AG09309 (cell line): ENCODE measurements around the gene NPHS1.

Experiments used
- DNase-seq: peaks from one replicate; pipeline ENCODE4 v3.0.0-alpha.2; 2010; ENCODE audit warnings: low read depth
- H3K4me3 ChIP-seq: 2 replicates; pipeline ENCODE4 v1.5.1; 2011; ENCODE audit warnings: mild to moderate bottlenecking, low read depth, low read length, moderate library complexity; ENCODE audit not compliant: control insufficient read depth
- TF ChIP-seq, protein P1 (sequence below): IDR thresholded peaks from 2 replicates; pipeline ENCODE4 v1.5.1; 2011; ENCODE audit warnings: mild to moderate bottlenecking, low read depth, low read length, inconsistent platforms; ENCODE audit not compliant: insufficient read depth, control insufficient read depth; ENCODE audit errors: missing control alignments

The NPHS1 gene

GRCh38 chr19:35828692-35829301 is 23.5 kb downstream of the NPHS1 start:
- H3K4me3 ChIP-seq, result no peak overlapping the region
- peak; percentile 3 for DNase-seq
- TF ChIP-seq, protein P1, sequence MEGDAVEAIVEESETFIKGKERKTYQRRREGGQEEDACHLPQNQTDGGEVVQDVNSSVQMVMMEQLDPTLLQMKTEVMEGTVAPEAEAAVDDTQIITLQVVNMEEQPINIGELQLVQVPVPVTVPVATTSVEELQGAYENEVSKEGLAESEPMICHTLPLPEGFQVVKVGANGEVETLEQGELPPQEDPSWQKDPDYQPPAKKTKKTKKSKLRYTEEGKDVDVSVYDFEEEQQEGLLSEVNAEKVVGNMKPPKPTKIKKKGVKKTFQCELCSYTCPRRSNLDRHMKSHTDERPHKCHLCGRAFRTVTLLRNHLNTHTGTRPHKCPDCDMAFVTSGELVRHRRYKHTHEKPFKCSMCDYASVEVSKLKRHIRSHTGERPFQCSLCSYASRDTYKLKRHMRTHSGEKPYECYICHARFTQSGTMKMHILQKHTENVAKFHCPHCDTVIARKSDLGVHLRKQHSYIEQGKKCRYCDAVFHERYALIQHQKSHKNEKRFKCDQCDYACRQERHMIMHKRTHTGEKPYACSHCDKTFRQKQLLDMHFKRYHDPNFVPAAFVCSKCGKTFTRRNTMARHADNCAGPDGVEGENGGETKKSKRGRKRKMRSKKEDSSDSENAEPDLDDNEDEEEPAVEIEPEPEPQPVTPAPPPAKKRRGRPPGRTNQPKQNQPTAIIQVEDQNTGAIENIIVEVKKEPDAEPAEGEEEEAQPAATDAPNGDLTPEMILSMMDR, result no peak

- TF ChIP-seq, protein P1, result no peak
- H3K4me3 ChIP-seq, result no peak overlapping the region
- no peak for DNase-seq
Observed at GRCh38 chr19:35824150-35824549, 28.2 kb downstream of the NPHS1 start.

DNA sequence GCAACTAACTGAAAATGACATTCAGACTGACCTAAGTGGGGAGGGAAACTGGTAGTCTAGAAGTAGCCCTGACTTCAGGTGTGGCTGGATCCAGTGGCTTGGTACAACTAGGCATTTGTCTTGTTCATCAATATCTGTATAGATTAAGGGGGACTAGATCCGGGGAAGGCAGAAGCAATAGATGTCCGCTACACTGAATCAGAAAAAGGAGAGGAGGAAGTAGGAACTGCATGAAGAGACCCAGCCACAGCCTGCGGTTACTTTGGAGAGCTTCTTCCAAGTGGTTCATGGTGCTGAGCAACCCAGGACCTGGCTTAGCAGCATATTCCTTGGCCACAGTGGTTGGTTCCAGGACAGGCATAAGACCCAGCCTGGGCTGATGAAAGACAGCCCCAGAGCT is 29.7 kb downstream of the NPHS1 start:
- no peak overlapping the region for H3K4me3 ChIP-seq
- no peak for DNase-seq
- TF ChIP-seq, protein P1, result no peak

DNA sequence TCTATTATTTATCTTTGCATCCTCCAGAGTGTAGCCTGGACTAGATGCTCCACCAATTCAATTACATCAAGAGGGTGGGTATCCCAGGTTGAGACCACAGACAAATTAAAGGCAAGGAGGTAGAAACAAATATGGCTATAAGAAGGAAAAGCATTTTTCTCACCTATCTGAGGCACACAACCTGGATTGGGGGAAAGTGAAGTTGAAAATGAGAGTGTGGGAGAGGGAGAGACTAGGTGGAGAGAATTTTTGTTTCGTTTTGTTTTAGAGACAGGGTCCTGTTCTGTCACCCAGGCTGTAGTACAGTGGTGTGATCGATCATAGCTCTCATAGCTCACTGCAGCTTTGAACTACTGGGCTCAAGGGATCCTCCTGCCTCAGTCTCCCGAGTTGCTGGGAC is 33.9 kb downstream of the NPHS1 start:
- no peak overlapping the region for H3K4me3 ChIP-seq
- DNase-seq, result no peak
- TF ChIP-seq, protein P1, result no peak

DNA sequence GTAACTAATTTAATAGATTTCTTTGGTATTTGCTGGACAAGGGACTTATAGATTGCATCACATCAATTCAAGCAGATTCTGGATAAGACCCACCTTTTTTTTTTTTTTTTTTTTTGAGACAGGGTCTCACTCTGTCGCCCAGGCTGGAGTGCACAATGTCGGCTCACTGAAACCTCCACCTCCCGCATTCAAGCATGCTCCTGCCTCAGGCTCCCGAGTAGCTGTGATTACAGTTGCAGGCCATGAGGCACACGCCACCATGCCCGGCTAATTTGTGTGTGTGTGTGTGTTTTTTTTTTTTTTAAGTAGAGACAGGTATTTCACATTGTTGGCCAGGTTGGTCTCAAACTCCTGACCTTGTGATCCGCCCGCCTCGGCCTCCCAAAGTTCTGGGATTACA is 35.5 kb downstream of the NPHS1 start:
- no peak for DNase-seq
- no peak overlapping the region for H3K4me3 ChIP-seq
- TF ChIP-seq, protein P1, result no peak

DNA sequence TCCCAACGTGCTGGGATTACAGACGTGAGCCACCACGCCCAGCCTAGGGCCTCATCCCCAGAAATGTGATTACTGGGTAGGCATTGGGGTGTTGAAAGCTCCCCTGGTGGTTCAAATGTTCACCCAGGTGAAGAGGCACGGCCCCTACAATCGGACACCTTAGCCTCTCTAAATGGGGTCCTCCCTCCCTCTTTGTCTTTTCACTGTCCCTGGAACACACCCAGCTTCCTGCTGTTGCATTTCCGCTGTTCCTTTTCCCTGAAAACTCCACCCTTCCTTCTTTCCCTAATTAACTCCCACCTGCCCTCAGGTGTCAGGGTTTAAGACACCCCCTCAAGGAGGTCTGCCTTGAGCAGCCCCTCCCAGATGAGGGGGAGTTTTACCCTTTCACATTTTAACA is 36.0 kb downstream of the NPHS1 start:
- DNase-seq, result no peak
- TF ChIP-seq, protein P1, result no peak
- no peak overlapping the region for H3K4me3 ChIP-seq
